ENCODE results near the gene ACADVL. TPM values are rescaled to one million over a fixed set of nuclear protein-coding genes. Genes with fewer than 3 reads are reported as not detected.

The ACADVL gene
- total RNA-seq, 6 experiments from 2014 or later = 640 to 1,849 (median 1,071) TPM

- Histone ChIP-seq H3K4me3 (peak overlapping the region; percentile 64 to 73 (median 66)), H3K27ac (peak overlapping the region; percentile 96 to 99 (median 98)), H3K27me3 (no peaks in the 10 kb centered on the region), H3K36me3 (peaks cover 0 to 16% (median 5%) of the 10 kb centered on the region in 4 donors), H3K9me3 (no peaks in the 10 kb centered on the region), H3K4me1 (peaks cover 0 to 50% (median 13%) of the 10 kb centered on the region in 4 donors)
- peak; percentile 70 to 84 (median 74) for ATAC-seq
- DNase-seq = peak; percentile 87 to 90 (median 89)
- TF ChIP-seq POLR2A (IDR thresholded peaks at IDR 0.05) = peak; percentile 86
- no peak for TF ChIP-seq CTCF (IDR thresholded peaks at IDR 0.05)
- intact Hi-C loops (cut with DNase I) = no loop called here
- 0% methylated on average over 1 of the region's 54 CpGs for WGBS (ENCODE audit: insufficient coverage, low coverage, low lambda C conversion rate, missing lambda C conversion rate)
Observed at GRCh38 chr17:7260651-7261378, 41.1 kb downstream of the ACADVL start.

- peaks cover 0 to 50% (median 13%) of the 10 kb centered on the region in 4 donors for H3K4me1 ChIP-seq
- H3K36me3 ChIP-seq = peaks cover 0 to 10% (median 3%) of the 10 kb centered on the region in 4 donors
Observed at GRCh38 chr17:7261379-7262191, 41.8 kb downstream of the ACADVL start.

GRCh38 chr17:7262192-7262934 lies 42.6 kb downstream of the ACADVL start, which contains the start of gene CLDN7:
TSS of gene CLDN7 (minus strand) at chr17:7262478. CDS start at chr17:7262043, 435 bp downstream.
- Histone ChIP-seq H3K27ac (peak within 1 kb of the TSS; percentile 96 to 99 (median 98)), H3K4me1 (peaks cover 0 to 50% (median 13%) of the 10 kb centered on the region in 4 donors), H3K27me3 (no peaks in the 10 kb centered on the region), H3K9me3 (no peaks in the 10 kb centered on the region), H3K4me3 (peak within 1 kb of the TSS; percentile 64 to 73 (median 66)), H3K36me3 (peaks cover 0 to 4% (median under 1%) of the 10 kb centered on the region in 4 donors)
- DNase-seq = peak in 2 of 3 donors; percentile 54 to 62
- 3% methylated on average over 23 of the region's 64 CpGs for WGBS (ENCODE audit: insufficient coverage, low coverage, low lambda C conversion rate, missing lambda C conversion rate)
- peak in 1 of 4 donors; percentile 4 for ATAC-seq
- intact Hi-C loops (cut with DNase I) = no loop called here
- TF ChIP-seq CTCF (IDR thresholded peaks at IDR 0.05) (no peak), POLR2A (IDR thresholded peaks at IDR 0.05) (peak; percentile 49)

More at GRCh38 chr17:7261379-7262191, 41.8 kb downstream of the ACADVL start:
- DNase-seq (peak in 1 of 3 donors; percentile 42), ATAC-seq (peak; percentile 2 to 29 (median 10))
- intact Hi-C loops (cut with DNase I) = no loop called here
- Histone ChIP-seq H3K9me3 (no peaks in the 10 kb centered on the region), H3K4me3 (peak overlapping the region; percentile 64 to 73 (median 66)), H3K27me3 (no peaks in the 10 kb centered on the region), H3K27ac (peak overlapping the region; percentile 96 to 99 (median 98))
- TF ChIP-seq CTCF (IDR thresholded peaks at IDR 0.05) = no peak
- TF ChIP-seq POLR2A (IDR thresholded peaks at IDR 0.05) = no peak
- WGBS (ENCODE audit: insufficient coverage, low coverage, low lambda C conversion rate, missing lambda C conversion rate) = 20% methylated on average over 2 of the region's 71 CpGs

Measured in right lobe of liver (tissue), 6 donors.